ENCODE data around the gene ARRDC3. TPM values are rescaled to one million over a fixed set of nuclear protein-coding genes. Genes with fewer than 3 reads are reported as not detected.
"Not testable (repeated sequence)": the region's sequence is repeated elsewhere in the genome, so short reads cannot be mapped to it uniquely, and the experiment has no call there.

ARRDC3 gene
- total RNA-seq, 2 donors from 2014 or later: 17.5 to 60.9 TPM

- peaks cover 8% of the 10 kb centered on the region for H3K36me3 Mint-ChIP-seq (ENCODE audit: low read depth)
- H3K4me3 Mint-ChIP-seq: no peak overlapping the region
- no peak overlapping the region for H3K27ac Mint-ChIP-seq
- peaks cover 4% of the 10 kb centered on the region for H3K27me3 Mint-ChIP-seq
- H3K9me3 Mint-ChIP-seq: peaks cover 9% of the 10 kb centered on the region
- H3K4me1 Mint-ChIP-seq: peaks cover 11% of the 10 kb centered on the region
- ATAC-seq (replicated peaks): no peak
These were observed 23.0 kb downstream of the ARRDC3 start for GRCh38 chr5:91359962-91360609.

GRCh38 chr5:91357806-91358205 is 25.3 kb downstream of the ARRDC3 start:
- peaks cover 8% of the 10 kb centered on the region for H3K36me3 Mint-ChIP-seq (ENCODE audit: low read depth)
- H3K27ac Mint-ChIP-seq: no peak overlapping the region
- ATAC-seq (replicated peaks): no peak
- H3K4me1 Mint-ChIP-seq: peaks cover 11% of the 10 kb centered on the region
- peaks cover 4% of the 10 kb centered on the region for H3K27me3 Mint-ChIP-seq
- no peak overlapping the region for H3K4me3 Mint-ChIP-seq
- H3K9me3 Mint-ChIP-seq: peaks cover 9% of the 10 kb centered on the region

- Mint-ChIP-seq H3K9me3 (peaks cover 9% of the 10 kb centered on the region), H3K4me1 (peaks cover 11% of the 10 kb centered on the region), H3K36me3 (ENCODE audit: low read depth) (peaks cover 8% of the 10 kb centered on the region), H3K27me3 (peaks cover 4% of the 10 kb centered on the region), H3K27ac (no peak overlapping the region), H3K4me3 (no peak overlapping the region)
- no peak for ATAC-seq (replicated peaks)
These were observed 26.0 kb downstream of the ARRDC3 start for GRCh38 chr5:91357012-91357634.

- H3K27me3 Mint-ChIP-seq; H3K27ac Mint-ChIP-seq; H3K9me3 Mint-ChIP-seq; H3K4me1 Mint-ChIP-seq; H3K36me3 Mint-ChIP-seq (ENCODE audit: low read depth); ATAC-seq (replicated peaks); H3K4me3 Mint-ChIP-seq: not testable (repeated sequence)
These were observed 28.2 kb downstream of the ARRDC3 start for GRCh38 chr5:91354867-91355266.

GRCh38 chr5:91352831-91353695 is 30.1 kb downstream of the ARRDC3 start:
- Mint-ChIP-seq H3K9me3 (no peaks in the 10 kb centered on the region), H3K36me3 (ENCODE audit: low read depth) (no peaks in the 10 kb centered on the region), H3K27ac (no peak overlapping the region), H3K27me3 (peaks cover 8% of the 10 kb centered on the region), H3K4me1 (no peaks in the 10 kb centered on the region), H3K4me3 (no peak overlapping the region)
- ATAC-seq (replicated peaks): no peak

GRCh38 chr5:91345461-91345860 is 37.7 kb downstream of the ARRDC3 start:
- H3K4me3 Mint-ChIP-seq: no peak overlapping the region
- no peak overlapping the region for H3K27ac Mint-ChIP-seq
- H3K9me3 Mint-ChIP-seq: no peaks in the 10 kb centered on the region
- peaks cover 4% of the 10 kb centered on the region for H3K27me3 Mint-ChIP-seq
- ATAC-seq (replicated peaks): no peak
- no peaks in the 10 kb centered on the region for H3K36me3 Mint-ChIP-seq (ENCODE audit: low read depth)
- no peaks in the 10 kb centered on the region for H3K4me1 Mint-ChIP-seq

GRCh38 chr5:91344661-91345200 is 38.4 kb downstream of the ARRDC3 start:
- H3K36me3 Mint-ChIP-seq (ENCODE audit: low read depth); H3K27me3 Mint-ChIP-seq; H3K9me3 Mint-ChIP-seq; H3K4me1 Mint-ChIP-seq; H3K4me3 Mint-ChIP-seq; H3K27ac Mint-ChIP-seq; ATAC-seq (replicated peaks): not testable (repeated sequence)

GRCh38 chr5:91343916-91344315 is 39.2 kb downstream of the ARRDC3 start:
- no peaks in the 10 kb centered on the region for H3K36me3 Mint-ChIP-seq (ENCODE audit: low read depth)
- H3K27ac Mint-ChIP-seq: no peak overlapping the region
- H3K4me1 Mint-ChIP-seq: no peaks in the 10 kb centered on the region
- no peak overlapping the region for H3K4me3 Mint-ChIP-seq
- no peaks in the 10 kb centered on the region for H3K9me3 Mint-ChIP-seq
- H3K27me3 Mint-ChIP-seq: peaks cover 4% of the 10 kb centered on the region
- ATAC-seq (replicated peaks): no peak

- not testable (repeated sequence) for ATAC-seq (replicated peaks); H3K27ac Mint-ChIP-seq; H3K4me1 Mint-ChIP-seq; H3K9me3 Mint-ChIP-seq; H3K4me3 Mint-ChIP-seq; H3K36me3 Mint-ChIP-seq (ENCODE audit: low read depth); H3K27me3 Mint-ChIP-seq
These were observed 40.2 kb downstream of the ARRDC3 start for GRCh38 chr5:91342931-91343330.

- ATAC-seq (replicated peaks): no peak
- Mint-ChIP-seq H3K9me3 (no peaks in the 10 kb centered on the region), H3K27ac (no peak overlapping the region), H3K36me3 (ENCODE audit: low read depth) (no peaks in the 10 kb centered on the region), H3K27me3 (no peaks in the 10 kb centered on the region), H3K4me3 (no peak overlapping the region), H3K4me1 (no peaks in the 10 kb centered on the region)
These were observed 42.0 kb downstream of the ARRDC3 start for GRCh38 chr5:91341154-91341553.

- H3K27ac Mint-ChIP-seq: no peak overlapping the region
- H3K27me3 Mint-ChIP-seq: no peaks in the 10 kb centered on the region
- no peak overlapping the region for H3K4me3 Mint-ChIP-seq
- H3K36me3 Mint-ChIP-seq (ENCODE audit: low read depth): no peaks in the 10 kb centered on the region
- H3K9me3 Mint-ChIP-seq: no peaks in the 10 kb centered on the region
- H3K4me1 Mint-ChIP-seq: no peaks in the 10 kb centered on the region
- ATAC-seq (replicated peaks): no peak
These were observed 42.6 kb downstream of the ARRDC3 start for GRCh38 chr5:91340532-91340931.

GRCh38 chr5:91339063-91339705 is 43.9 kb downstream of the ARRDC3 start:
- Mint-ChIP-seq H3K27ac (no peak overlapping the region), H3K4me3 (no peak overlapping the region), H3K4me1 (no peaks in the 10 kb centered on the region), H3K36me3 (ENCODE audit: low read depth) (no peaks in the 10 kb centered on the region), H3K27me3 (no peaks in the 10 kb centered on the region), H3K9me3 (no peaks in the 10 kb centered on the region)
- no peak for ATAC-seq (replicated peaks)

GRCh38 chr5:91332267-91333045 is 50.7 kb downstream of the ARRDC3 start:
- no peaks in the 10 kb centered on the region for H3K27me3 Mint-ChIP-seq
- peak overlapping the region; percentile 60 for H3K4me3 Mint-ChIP-seq
- no peaks in the 10 kb centered on the region for H3K9me3 Mint-ChIP-seq
- H3K4me1 Mint-ChIP-seq: peaks cover 11% of the 10 kb centered on the region
- no peaks in the 10 kb centered on the region for H3K36me3 Mint-ChIP-seq (ENCODE audit: low read depth)
- peak overlapping the region; percentile 76 for H3K27ac Mint-ChIP-seq
- ATAC-seq (replicated peaks): peak; percentile 93

GRCh38 chr5:91331705-91332104 is 51.4 kb downstream of the ARRDC3 start:
- no peak for ATAC-seq (replicated peaks)
- no peaks in the 10 kb centered on the region for H3K9me3 Mint-ChIP-seq
- H3K4me1 Mint-ChIP-seq: peaks cover 11% of the 10 kb centered on the region
- no peaks in the 10 kb centered on the region for H3K36me3 Mint-ChIP-seq (ENCODE audit: low read depth)
- peak overlapping the region; percentile 60 for H3K4me3 Mint-ChIP-seq
- no peaks in the 10 kb centered on the region for H3K27me3 Mint-ChIP-seq
- H3K27ac Mint-ChIP-seq: peak overlapping the region; percentile 76

Measured in activated T-helper 17 cell treated with anti-CD3 and anti-CD28 coated beads, Interleukin-2, amount 50 U/mL, for 72 hours (primary cell).